Sigmoid colon (tissue), 7 donors: ENCODE data around the gene SOX12. TPM values are rescaled to one million over a fixed set of nuclear protein-coding genes. Genes with fewer than 3 reads are reported as not detected.

Experiments
- DNase-seq: peaks from one replicate; pipeline ENCODE4 v3.0.0-alpha.2; 2019
- H3K27ac ChIP-seq, 4 donors: fragments of 200-600 bp; sonication (generic); one replicate each; pipeline ENCODE4 v1.5.1; 2016 to 2019; ENCODE audit warnings: mild to moderate bottlenecking in 1 of 4
- H3K27me3 ChIP-seq, 3 donors: fragments of 200-600 bp; sonication (generic); one replicate each; pipeline ENCODE4 v1.5.1; 2019; ENCODE audit warnings: mild to moderate bottlenecking in 1 of 3
- H3K36me3 ChIP-seq, 4 donors: fragments of 200-600 bp; sonication (generic); one replicate each; pipeline ENCODE4 v1.5.1; 2016 to 2019
- H3K4me1 ChIP-seq, 4 donors: fragments of 200-600 bp; sonication (generic); one replicate each; pipeline ENCODE4 v1.5.1; 2017 to 2019
- H3K4me3 ChIP-seq, 4 donors: fragments of 200-600 bp; sonication (generic); one replicate each; pipeline ENCODE4 v1.5.1; 2017 to 2019; ENCODE audit warnings: mild to moderate bottlenecking in 2 of 4, moderate library complexity in 1 of 4
- H3K9me3 ChIP-seq, 4 donors: fragments of 200-600 bp in 3 of 4; sonication (generic) in 3 of 4; one replicate each; pipeline versions ENCODE4 v1.5.1 to v1.6.1; 2013 to 2019
- CTCF ChIP-seq, 4 experiments: fragments of 450-650 bp in 3 of 4; fragments of 200-600 bp in 1 of 4; IDR thresholded peaks; one replicate each; pipeline ENCODE4 v1.5.1; 2016 to 2019; ENCODE audit warnings: antibody characterized with exemption in 4 of 4, mild to moderate bottlenecking in 3 of 4, moderate library complexity in 2 of 4
- EP300 ChIP-seq, 4 donors: sonication (generic); formaldehyde crosslinking; IDR thresholded peaks; one replicate each; pipeline ENCODE4 v1.6.1; 2017; ENCODE audit warnings: antibody characterized with exemption in 4 of 4
- POLR2A ChIP-seq, 2 donors: fragments of 450-650 bp; IDR thresholded peaks; one replicate each; pipeline ENCODE4 v1.6.1; 2016; ENCODE audit warnings: antibody characterized with exemption in 2 of 2, mild to moderate bottlenecking in 2 of 2, moderate library complexity in 2 of 2
- POLR2AphosphoS5 ChIP-seq, 4 donors: sonication (generic); formaldehyde crosslinking; IDR thresholded peaks; one replicate each; pipeline ENCODE4 v1.6.1; 2017; ENCODE audit warnings: antibody characterized with exemption in 4 of 4
- WGBS, 2 donors: extraction: QIAGEN DNeasy Blood & Tissue Kit; methylation state at CpG; one replicate each; pipeline ENCODE4 v1.1.7; 2013; 5-methylcytosine and 5-hydroxymethylcytosine counted together
- intact Hi-C: fragments of 100-400 bp; cut with DNase I; formaldehyde crosslinking; loops from one replicate; pipeline ENCODE4 v1.15.1; 2023
- polyA plus RNA-seq, 3 donors: library from polyadenylated mRNA; stranded (reverse); fragments of 200-250 nt; gene quantifications; one replicate each; pipeline ENCODE4 v1.2.3, GENCODE V29; 2013
- total RNA-seq, 4 donors: library from RNA; depleted of rRNA; stranded (reverse); fragments of >200 nt; gene quantifications; one replicate each; pipeline ENCODE4 v1.1.0, GENCODE V29; 2016
- donor health status: healthy with polysubstance abuse.
- donor health status: Bipolar disorder and iron deficiency.
- donor health status: healthy.

The SOX12 gene
- total RNA-seq: 1 to 10 TPM; 3.6 to 9.7 (median 4.9) TPM
- polyA plus RNA-seq: 1 to 10 TPM; 1.2 to 3.9 (median 1.2) TPM

GRCh38 chr20:325045-325888 lies at the start of gene SOX12:
Gene SOX12, plus strand, starts transcription at chr20:325552. Its CDS starts 373 bp downstream, at chr20:325925.
- intact Hi-C loops: loop anchor here (2.0 kb wide), 2 partner anchors 14 to 22 kb away; partner anchors contain the start of gene NRSN2
- TF ChIP-seq CTCF (IDR thresholded peaks at IDR 0.05) (no peak), POLR2A (IDR thresholded peaks at IDR 0.05) (peak; percentile 31 to 72), POLR2AphosphoS5 (IDR thresholded peaks at IDR 0.05) (peak; percentile 72 to 88 (median 76))
- Histone ChIP-seq H3K4me3 (peak within 1 kb of the TSS; percentile 63 to 81 (median 65)), H3K36me3 (peaks cover 0 to 3% (median 0%) of the 10 kb centered on the region in 4 donors), H3K27ac (peak within 1 kb of the TSS; percentile 90 to 97 (median 96)), H3K27me3 (no peaks in the 10 kb centered on the region), H3K9me3 (no peaks in the 10 kb centered on the region), H3K4me1 (peaks cover 0 to 50% (median 38%) of the 10 kb centered on the region in 4 donors)
- 0 to 1% methylated on average over 106 of the region's 106 CpGs for WGBS, 2 donors
- peak; percentile 98 for DNase-seq

GRCh38 chr20:275791-276190 lies 49.6 kb upstream of the SOX12 start:
- Histone ChIP-seq H3K4me1 (no peaks in the 10 kb centered on the region), H3K36me3 (peaks cover 0 to 41% (median 3%) of the 10 kb centered on the region in 4 donors), H3K27me3 (no peaks in the 10 kb centered on the region), H3K4me3 (no peak overlapping the region), H3K27ac (no peak overlapping the region), H3K9me3 (no peaks in the 10 kb centered on the region)
- TF ChIP-seq POLR2AphosphoS5 (IDR thresholded peaks at IDR 0.05) (no peak), POLR2A (IDR thresholded peaks at IDR 0.05) (no peak), EP300 (IDR thresholded peaks at IDR 0.05) (no peak), CTCF (IDR thresholded peaks at IDR 0.05) (no peak)
- DNase-seq: no peak
- 93 to 95% methylated on average over 7 of the region's 7 CpGs for WGBS, 2 donors
- intact Hi-C loops: no loop called here

GRCh38 chr20:276620-277495 lies 48.5 kb upstream of the SOX12 start:
- Histone ChIP-seq H3K4me3 (no peak overlapping the region), H3K9me3 (no peaks in the 10 kb centered on the region), H3K36me3 (peaks cover 0 to 45% (median 4%) of the 10 kb centered on the region in 4 donors), H3K27me3 (no peaks in the 10 kb centered on the region), H3K27ac (no peak overlapping the region), H3K4me1 (no peaks in the 10 kb centered on the region)
- TF ChIP-seq POLR2AphosphoS5 (IDR thresholded peaks at IDR 0.05) (no peak), CTCF (IDR thresholded peaks at IDR 0.05) (no peak), EP300 (IDR thresholded peaks at IDR 0.05) (no peak), POLR2A (IDR thresholded peaks at IDR 0.05) (no peak)
- DNase-seq: no peak
- intact Hi-C loops: no loop called here
- WGBS, 2 donors: 96% methylated on average over 12 of the region's 12 CpGs

GRCh38 chr20:277496-277781 lies 47.9 kb upstream of the SOX12 start:
- DNase-seq: no peak
- WGBS, 2 donors: 27 to 31% methylated on average over 3 of the region's 3 CpGs
- Histone ChIP-seq H3K4me1 (no peaks in the 10 kb centered on the region), H3K9me3 (no peaks in the 10 kb centered on the region), H3K36me3 (peaks cover 0 to 45% (median 4%) of the 10 kb centered on the region in 4 donors), H3K4me3 (no peak overlapping the region), H3K27me3 (no peaks in the 10 kb centered on the region), H3K27ac (no peak overlapping the region)
- TF ChIP-seq POLR2A (IDR thresholded peaks at IDR 0.05): no peak
- no peak for TF ChIP-seq CTCF (IDR thresholded peaks at IDR 0.05)
- no peak for TF ChIP-seq POLR2AphosphoS5 (IDR thresholded peaks at IDR 0.05)
- no peak for TF ChIP-seq EP300 (IDR thresholded peaks at IDR 0.05)
- intact Hi-C loops: no loop called here
